K562 (cell line): Measurements from ENCODE around the gene TGFBR3L. TPM values are rescaled to one million over a fixed set of nuclear protein-coding genes. Genes with fewer than 3 reads are reported as not detected.

Experiments
- ATAC-seq: fragments of 200-7000 bp; cut with Tn5 transposase; 3 replicates; pipeline ENCODE4 v1.9.1; 2020; ENCODE audit warnings: moderate library complexity
- BruUV-seq: library from RNA; stranded (reverse); fragments of 400-500 nt; replicated peaks from 2 replicates; lab custom pipeline; 2021; lab: Mats Ljungman, UMichigan
- CTCF ChIA-PET: fragments of 300-600 bp; formaldehyde crosslinking; extraction: SDS; loops from one replicate; lab custom pipeline; 2021; ENCODE audit warnings: low intra/inter-chr PET ratio; lab: Yijun Ruan, JAX
- POLR2A ChIA-PET: fragments of 300-600, 350-650 bp; sonication (Branson Sonifier 250); formaldehyde crosslinking; extraction: SDS; loops from one replicate; lab custom pipeline; 2021; ENCODE audit warnings: antibody characterized with exemption, inconsistent platforms; lab: Yijun Ruan, JAX
- DNase-seq, 4 experiments: peaks; one replicate each; pipeline versions ENCODE4 v3.0.0 to v3.0.0-alpha.2; 2011 to 2018; ENCODE audit warnings: low spot score in 3 of 4, mixed read lengths in 3 of 4; ENCODE audit errors: extremely low read depth in 1 of 4
- FAIRE-seq: peaks from 2 replicates; lab custom pipeline; 2011; peaks lifted over from hg19 to GRCh38; lab: Jason Lieb, UNC
- H2AFZ ChIP-seq: 2 replicates; pipeline ENCODE4 v1.6.0; 2011; ENCODE audit warnings: low read depth, low read length, control low read depth, inconsistent platforms
- H3K27ac ChIP-seq: fragments of 200-600 bp; 3 replicates; pipeline ENCODE4 v1.8.0; 2011; ENCODE audit warnings: low read depth, mild to moderate bottlenecking, control low read depth, inconsistent platforms, low read length, moderate library complexity, mixed read lengths; ENCODE audit errors: extremely low read depth
- H3K27me3 ChIP-seq, 2 experiments: fragments of 300-600 bp in 1 of 2; 2 replicates in 1 of 2; 3 replicates in 1 of 2; pipeline versions ENCODE4 v1.6.0 to v1.8.0; 2011; ENCODE audit warnings: inconsistent platforms in 2 of 2, low read length in 2 of 2, mild to moderate bottlenecking in 1 of 2, mixed read lengths in 1 of 2, moderate library complexity in 1 of 2; ENCODE audit not compliant: control insufficient read depth in 2 of 2, insufficient read depth in 2 of 2
- H3K36me3 ChIP-seq: fragments of 300-600 bp; 3 replicates; pipeline ENCODE4 v1.8.0; 2011; ENCODE audit warnings: mild to moderate bottlenecking, low read length, inconsistent platforms; ENCODE audit not compliant: control insufficient read depth, insufficient read depth
- H3K4me1 ChIP-seq, 2 experiments: fragments of 200-600 bp in 1 of 2; replicated peaks in 1 of 2; 2 replicates in 1 of 2; 3 replicates in 1 of 2; pipeline versions ENCODE4 v1.5.1 to v1.8.0; 2011; ENCODE audit warnings: inconsistent platforms in 2 of 2, low read length in 2 of 2, mild to moderate bottlenecking in 1 of 2, mixed read lengths in 1 of 2, moderate library complexity in 1 of 2; ENCODE audit not compliant: control insufficient read depth in 2 of 2, insufficient read depth in 2 of 2
- H3K4me2 ChIP-seq: 2 replicates; pipeline ENCODE4 v1.6.1; 2011; ENCODE audit warnings: low read length, control low read depth, inconsistent platforms, mixed read lengths; ENCODE audit not compliant: insufficient read depth
- H3K4me3 ChIP-seq: fragments of 200-600 bp; sonication (generic), shearing (Covaris generic); 2 replicates; pipeline ENCODE4 v1.5.1; 2016; ENCODE audit warnings: control low read depth, inconsistent platforms
- H3K79me2 ChIP-seq: fragments of 200-600 bp; 3 replicates; pipeline ENCODE4 v1.8.0; 2011; ENCODE audit warnings: low read length, inconsistent platforms; ENCODE audit not compliant: control insufficient read depth, insufficient read depth
- H3K9ac ChIP-seq, 2 experiments: 2 replicates each; pipeline versions ENCODE4 v1.6.0 to v1.6.1; 2011; ENCODE audit warnings: low read depth in 2 of 2, low read length in 2 of 2, control low read depth in 1 of 2, inconsistent platforms in 1 of 2, mild to moderate bottlenecking in 1 of 2, mixed read lengths in 1 of 2; ENCODE audit not compliant: insufficient read depth in 1 of 2
- H3K9me1 ChIP-seq: one replicate; pipeline ENCODE4 v1.6.0; 2011; ENCODE audit warnings: inconsistent platforms, mild to moderate bottlenecking, low read length, moderate library complexity; ENCODE audit not compliant: control insufficient read depth, insufficient read depth
- H3K9me3 ChIP-seq: replicated peaks from 2 replicates; pipeline ENCODE4 v1.5.1; 2011; ENCODE audit warnings: low read depth, low read length, inconsistent platforms; ENCODE audit not compliant: control insufficient read depth, insufficient read depth
- H4K20me1 ChIP-seq: replicated peaks from 2 replicates; pipeline ENCODE4 v1.6.1; 2011; ENCODE audit warnings: low read length, inconsistent platforms, mixed read lengths; ENCODE audit not compliant: control insufficient read depth, insufficient read depth
- BHLHE40 ChIP-seq: IDR thresholded peaks from 2 replicates; pipeline ENCODE4 v1.6.1; 2011; ENCODE audit warnings: low read length, improper control_type of control experiment
- EP400 ChIP-seq: fragments of 450-650 bp; IDR thresholded peaks from 2 replicates; pipeline ENCODE4 v1.6.1; 2017; ENCODE audit warnings: antibody characterized with exemption, mild to moderate bottlenecking, moderate library complexity
- GTF2A2 ChIP-seq: IDR thresholded peaks from 2 replicates; pipeline ENCODE4 v1.6.1; 2016; ENCODE audit warnings: mild to moderate bottlenecking, missing genetic modification characterization, missing compliant biosample characterization
- KDM2B ChIP-seq: fragments of 250-450 bp; sonication (Bioruptor Pico); IDR thresholded peaks from 2 replicates; pipeline ENCODE4 v1.8.0; 2021; ENCODE audit warnings: mild to moderate bottlenecking, moderate library complexity
- NFXL1 ChIP-seq: fragments of 450-650 bp; formaldehyde crosslinking; IDR thresholded peaks from 2 replicates; pipeline ENCODE4 v1.4.0; 2021; ENCODE audit warnings: mild to moderate bottlenecking
- NR2C2 ChIP-seq, 2 experiments: fragments of 200-800 bp in 1 of 2; sonication (Bioruptor generic) in 1 of 2; sonication (generic) in 1 of 2; formaldehyde crosslinking in 1 of 2; IDR thresholded peaks; 2 replicates each; pipeline versions ENCODE4 v1.6.1 to v1.8.0; 2016 to 2022; ENCODE audit warnings: mild to moderate bottlenecking in 1 of 2, missing compliant biosample characterization in 1 of 2, missing genetic modification characterization in 1 of 2, missing genetic modification reagents in 1 of 2
- ZNF217 ChIP-seq: sonication (generic); formaldehyde crosslinking; IDR thresholded peaks from 2 replicates; pipeline ENCODE4 v1.8.0; 2022; ENCODE audit warnings: mild to moderate bottlenecking, missing genetic modification reagents
- WGBS: fragments of 100-300 bp; shearing (Covaris generic); methylation state at CpG from one replicate; pipeline ENCODE4 v1.1.6; 2016; ENCODE audit warnings: low coverage, mixed read lengths; ENCODE audit not compliant: insufficient coverage; ENCODE audit errors: missing lambda C conversion rate; 5-methylcytosine and 5-hydroxymethylcytosine counted together
- in situ Hi-C: fragments of 300-500 bp; cut with MboI; formaldehyde crosslinking; loops from 4 replicates; pipeline ENCODE4 v1.15.0; 2018; ENCODE audit warnings: inconsistent platforms, mixed read lengths
- intact Hi-C: fragments of 100-400 bp; cut with micrococcal nuclease; formaldehyde crosslinking; loops from 2 replicates; pipeline ENCODE4 v1.14.2; 2022
- polyA plus RNA-seq, 8 experiments: library from polyadenylated mRNA; depleted of rRNA in 4 of 8; stranded (reverse) in 5 of 8; unstranded in 3 of 8; fragments of >200 nt; fragmentation: Nextera tagmentation in 2 of 8; fragmentation: Illumina TruSeq in 1 of 8; extraction: Ambion mirVana in 2 of 8; extraction: Trizol in 1 of 8; gene quantifications; 2 replicates each; pipeline versions ENCODE4 v1.2.1 to v1.2.3, GENCODE V29; 2011 to 2014; ENCODE audit warnings: inconsistent platforms in 1 of 8, missing spikeins in 1 of 8
- total RNA-seq, 7 experiments: library from RNA; depleted of rRNA in 6 of 7; stranded (reverse); fragments of >200 nt in 6 of 7; fragmentation: Illumina TruSeq in 2 of 7; extraction: Trizol in 2 of 7; gene quantifications; 2 replicates each; pipeline versions ENCODE4 v1.2.1 to v1.2.3, GENCODE V29; 2011 to 2021; ENCODE audit warnings: low replicate concordance in 1 of 7
- TF ChIP-seq, protein P1 (sequence below): fragments of 250-450 bp; sonication (Bioruptor Pico); IDR thresholded peaks from 2 replicates; pipeline ENCODE4 v1.4.0; 2020
- TF ChIP-seq, protein P2 (sequence below): sonication (generic); formaldehyde crosslinking; IDR thresholded peaks from 2 replicates; pipeline ENCODE4 v1.8.0; 2023; ENCODE audit warnings: mild to moderate bottlenecking, missing genetic modification reagents
- TF ChIP-seq, protein P3 (sequence below): conservative IDR thresholded peaks from 2 replicates; pipeline ENCODE4 v1.6.1; 2011; ENCODE audit warnings: low read depth, mild to moderate bottlenecking, low read length; ENCODE audit not compliant: control insufficient read depth

Gene TGFBR3L
- total and polyA plus RNA-seq, 9 of the 15 experiments (the other 6 are each of a cell fraction or from before 2014, with no cell fraction given): not detected

DNA sequence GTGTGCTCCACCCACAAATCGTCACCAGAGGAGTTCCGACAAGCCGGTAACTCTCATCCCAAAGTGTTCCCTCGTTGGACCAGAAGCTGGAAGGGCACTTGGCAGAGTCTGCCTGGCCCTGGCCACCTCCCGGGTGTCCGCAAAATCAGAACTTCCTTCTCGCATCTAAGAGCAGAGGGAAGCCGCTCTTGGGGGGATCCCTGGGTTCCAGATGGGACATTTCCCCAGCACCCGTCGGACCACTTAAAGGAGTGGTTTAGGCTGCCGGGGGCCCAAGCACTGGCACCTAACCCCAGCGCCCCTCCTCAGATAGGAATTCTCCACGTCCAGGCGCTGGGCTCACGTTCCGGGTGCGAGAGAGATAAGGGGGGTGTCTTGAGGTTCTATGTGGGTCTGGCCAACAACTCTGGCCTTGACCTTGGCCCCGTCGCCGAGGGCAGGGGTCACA is 11.8 kb upstream of the TGFBR3L start:
- Histone ChIP-seq H3K27me3 (no peaks in the 10 kb centered on the region), H2AFZ (peak overlapping the region; percentile 87), H4K20me1 (no peaks in the 10 kb centered on the region), H3K36me3 (peaks cover 38% of the 10 kb centered on the region; the same call in 2 of the 3 replicates), H3K9me3 (no peaks in the 10 kb centered on the region), H3K4me3 (peak overlapping the region; percentile 96), H3K9me1 (peaks cover 7% of the 10 kb centered on the region), H3K9ac (peak overlapping the region; percentile 92 to 96), H3K4me1 (peaks cover 13 to 61% of the 10 kb centered on the region in 2 experiments; a peak in 4 of 5 replicates), H3K79me2 (peaks cover 49% of the 10 kb centered on the region), H3K27ac (peak overlapping the region; percentile 96), H3K4me2 (peak overlapping the region; percentile 98)
- DNase-seq (peak in 1 of 4 experiments; percentile 40), FAIRE-seq (peak; percentile 59), ATAC-seq (no peak; the same call in 1 of the 3 replicates)
- BruUV-seq: TSS peak; percentile 89
- 0% methylated on average over 17 of the region's 20 CpGs for WGBS
- intact Hi-C loops: loop anchor here (2.0 kb wide), 2 partner anchors 32 to 50 kb away; no protein-coding TSS in a partner anchor
- in situ Hi-C loops: no loop called here
- ChIA-PET CTCF (interaction anchor here (0.6 to 1.0 kb wide), 2 partner anchors 31 to 49 kb away, joined by 3 read pairs; no protein-coding TSS in a partner anchor), POLR2A (interaction anchor here (0.7 to 5.3 kb wide), 9 partner anchors 9 to 46 kb away, joined by 3 to 72 read pairs (median 6); partner anchors contain the start of genes LRRC8E, SNAPC2 and TGFBR3L)
- TF ChIP-seq NFXL1 (no peak), KDM2B (no peak), GTF2A2 (tag) (no peak), EP400 (no peak), ZNF217 (CRISPR knock-in tag) (no peak), NR2C2 (CRISPR knock-in tag; IDR thresholded peaks at IDR 0.05) (no peak), NR2C2 (tag; IDR thresholded peaks at IDR 0.05) (0 out of 2 replicates have a peak, but pooled peaks have one; percentile 0), BHLHE40 (peak; percentile 20; the same call in 1 of the 2 replicates)
- TF ChIP-seq, protein P1, sequence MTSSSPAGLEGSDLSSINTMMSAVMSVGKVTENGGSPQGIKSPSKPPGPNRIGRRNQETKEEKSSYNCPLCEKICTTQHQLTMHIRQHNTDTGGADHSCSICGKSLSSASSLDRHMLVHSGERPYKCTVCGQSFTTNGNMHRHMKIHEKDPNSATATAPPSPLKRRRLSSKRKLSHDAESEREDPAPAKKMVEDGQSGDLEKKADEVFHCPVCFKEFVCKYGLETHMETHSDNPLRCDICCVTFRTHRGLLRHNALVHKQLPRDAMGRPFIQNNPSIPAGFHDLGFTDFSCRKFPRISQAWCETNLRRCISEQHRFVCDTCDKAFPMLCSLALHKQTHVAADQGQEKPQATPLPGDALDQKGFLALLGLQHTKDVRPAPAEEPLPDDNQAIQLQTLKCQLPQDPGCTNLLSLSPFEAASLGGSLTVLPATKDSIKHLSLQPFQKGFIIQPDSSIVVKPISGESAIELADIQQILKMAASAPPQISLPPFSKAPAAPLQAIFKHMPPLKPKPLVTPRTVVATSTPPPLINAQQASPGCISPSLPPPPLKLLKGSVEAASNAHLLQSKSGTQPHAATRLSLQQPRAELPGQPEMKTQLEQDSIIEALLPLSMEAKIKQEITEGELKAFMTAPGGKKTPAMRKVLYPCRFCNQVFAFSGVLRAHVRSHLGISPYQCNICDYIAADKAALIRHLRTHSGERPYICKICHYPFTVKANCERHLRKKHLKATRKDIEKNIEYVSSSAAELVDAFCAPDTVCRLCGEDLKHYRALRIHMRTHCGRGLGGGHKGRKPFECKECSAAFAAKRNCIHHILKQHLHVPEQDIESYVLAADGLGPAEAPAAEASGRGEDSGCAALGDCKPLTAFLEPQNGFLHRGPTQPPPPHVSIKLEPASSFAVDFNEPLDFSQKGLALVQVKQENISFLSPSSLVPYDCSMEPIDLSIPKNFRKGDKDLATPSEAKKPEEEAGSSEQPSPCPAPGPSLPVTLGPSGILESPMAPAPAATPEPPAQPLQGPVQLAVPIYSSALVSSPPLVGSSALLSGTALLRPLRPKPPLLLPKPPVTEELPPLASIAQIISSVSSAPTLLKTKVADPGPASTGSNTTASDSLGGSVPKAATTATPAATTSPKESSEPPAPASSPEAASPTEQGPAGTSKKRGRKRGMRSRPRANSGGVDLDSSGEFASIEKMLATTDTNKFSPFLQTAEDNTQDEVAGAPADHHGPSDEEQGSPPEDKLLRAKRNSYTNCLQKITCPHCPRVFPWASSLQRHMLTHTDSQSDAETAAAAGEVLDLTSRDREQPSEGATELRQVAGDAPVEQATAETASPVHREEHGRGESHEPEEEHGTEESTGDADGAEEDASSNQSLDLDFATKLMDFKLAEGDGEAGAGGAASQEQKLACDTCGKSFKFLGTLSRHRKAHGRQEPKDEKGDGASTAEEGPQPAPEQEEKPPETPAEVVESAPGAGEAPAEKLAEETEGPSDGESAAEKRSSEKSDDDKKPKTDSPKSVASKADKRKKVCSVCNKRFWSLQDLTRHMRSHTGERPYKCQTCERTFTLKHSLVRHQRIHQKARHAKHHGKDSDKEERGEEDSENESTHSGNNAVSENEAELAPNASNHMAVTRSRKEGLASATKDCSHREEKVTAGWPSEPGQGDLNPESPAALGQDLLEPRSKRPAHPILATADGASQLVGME (CRISPR knock-in tag): no peak
- TF ChIP-seq, protein P2, sequence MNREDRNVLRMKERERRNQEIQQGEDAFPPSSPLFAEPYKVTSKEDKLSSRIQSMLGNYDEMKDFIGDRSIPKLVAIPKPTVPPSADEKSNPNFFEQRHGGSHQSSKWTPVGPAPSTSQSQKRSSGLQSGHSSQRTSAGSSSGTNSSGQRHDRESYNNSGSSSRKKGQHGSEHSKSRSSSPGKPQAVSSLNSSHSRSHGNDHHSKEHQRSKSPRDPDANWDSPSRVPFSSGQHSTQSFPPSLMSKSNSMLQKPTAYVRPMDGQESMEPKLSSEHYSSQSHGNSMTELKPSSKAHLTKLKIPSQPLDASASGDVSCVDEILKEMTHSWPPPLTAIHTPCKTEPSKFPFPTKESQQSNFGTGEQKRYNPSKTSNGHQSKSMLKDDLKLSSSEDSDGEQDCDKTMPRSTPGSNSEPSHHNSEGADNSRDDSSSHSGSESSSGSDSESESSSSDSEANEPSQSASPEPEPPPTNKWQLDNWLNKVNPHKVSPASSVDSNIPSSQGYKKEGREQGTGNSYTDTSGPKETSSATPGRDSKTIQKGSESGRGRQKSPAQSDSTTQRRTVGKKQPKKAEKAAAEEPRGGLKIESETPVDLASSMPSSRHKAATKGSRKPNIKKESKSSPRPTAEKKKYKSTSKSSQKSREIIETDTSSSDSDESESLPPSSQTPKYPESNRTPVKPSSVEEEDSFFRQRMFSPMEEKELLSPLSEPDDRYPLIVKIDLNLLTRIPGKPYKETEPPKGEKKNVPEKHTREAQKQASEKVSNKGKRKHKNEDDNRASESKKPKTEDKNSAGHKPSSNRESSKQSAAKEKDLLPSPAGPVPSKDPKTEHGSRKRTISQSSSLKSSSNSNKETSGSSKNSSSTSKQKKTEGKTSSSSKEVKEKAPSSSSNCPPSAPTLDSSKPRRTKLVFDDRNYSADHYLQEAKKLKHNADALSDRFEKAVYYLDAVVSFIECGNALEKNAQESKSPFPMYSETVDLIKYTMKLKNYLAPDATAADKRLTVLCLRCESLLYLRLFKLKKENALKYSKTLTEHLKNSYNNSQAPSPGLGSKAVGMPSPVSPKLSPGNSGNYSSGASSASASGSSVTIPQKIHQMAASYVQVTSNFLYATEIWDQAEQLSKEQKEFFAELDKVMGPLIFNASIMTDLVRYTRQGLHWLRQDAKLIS (CRISPR knock-in tag): 0 out of 2 replicates have a peak, but pooled peaks have one; percentile 36
- TF ChIP-seq, protein P3, sequence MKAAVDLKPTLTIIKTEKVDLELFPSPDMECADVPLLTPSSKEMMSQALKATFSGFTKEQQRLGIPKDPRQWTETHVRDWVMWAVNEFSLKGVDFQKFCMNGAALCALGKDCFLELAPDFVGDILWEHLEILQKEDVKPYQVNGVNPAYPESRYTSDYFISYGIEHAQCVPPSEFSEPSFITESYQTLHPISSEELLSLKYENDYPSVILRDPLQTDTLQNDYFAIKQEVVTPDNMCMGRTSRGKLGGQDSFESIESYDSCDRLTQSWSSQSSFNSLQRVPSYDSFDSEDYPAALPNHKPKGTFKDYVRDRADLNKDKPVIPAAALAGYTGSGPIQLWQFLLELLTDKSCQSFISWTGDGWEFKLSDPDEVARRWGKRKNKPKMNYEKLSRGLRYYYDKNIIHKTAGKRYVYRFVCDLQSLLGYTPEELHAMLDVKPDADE: no peak
